ENCODE measurements around the gene TMCC3. TPM values are rescaled to one million over a fixed set of nuclear protein-coding genes. Genes with fewer than 3 reads are reported as not detected.

TMCC3 gene
- total and polyA plus RNA-seq, 9 of the 15 experiments (the other 6 are each of a cell fraction or from before 2014, with no cell fraction given), result not detected

- TF ChIP-seq RBM25 (IDR thresholded peaks at IDR 0.05; ENCODE audit: low read depth, low read length, severe bottlenecking) (no peak), FOXK1 (CRISPR knock-in tag; IDR thresholded peaks at IDR 0.05; ENCODE audit: borderline replicate concordance) (no peak), HMG20B (CRISPR knock-in tag; IDR thresholded peaks at IDR 0.05) (no peak), YY1 (IDR thresholded peaks at IDR 0.05; ENCODE audit: borderline replicate concordance in 1 of 3, control insufficient read depth in 1 of 3, extremely low read depth in 1 of 3, insufficient read depth in 3 of 3, insufficient read length in 1 of 3, insufficient replicate concordance in 2 of 3, low read depth in 1 of 3, low read length in 2 of 3) (no peak), BRCA1 (IDR thresholded peaks at IDR 0.05) (no peak), BRCA1 (CRISPR knock-in tag; IDR thresholded peaks at IDR 0.05) (no peak), CREB5 (CRISPR knock-in tag; IDR thresholded peaks at IDR 0.05) (no peak), KLF10 (CRISPR knock-in tag; IDR thresholded peaks at IDR 0.05) (no peak), POLR2AphosphoS5 (IDR thresholded peaks at IDR 0.05; ENCODE audit: control insufficient read depth, insufficient read depth, low read depth, low read length) (peak; percentile 57; the same call in 1 of the 2 replicates), ZNF124 (CRISPR knock-in tag; IDR thresholded peaks at IDR 0.05) (no peak), POLR2AphosphoS2 (IDR thresholded peaks at IDR 0.05; ENCODE audit: low read length) (no peak), MEF2D (tag; conservative IDR thresholded peaks at IDR 0.05; ENCODE audit: low read depth) (no peak), BCL6 (CRISPR knock-in tag; IDR thresholded peaks at IDR 0.05) (no peak), PHF20 (IDR thresholded peaks at IDR 0.05; ENCODE audit: partially characterized antibody) (no peak)
- TF ChIP-seq, protein P1, sequence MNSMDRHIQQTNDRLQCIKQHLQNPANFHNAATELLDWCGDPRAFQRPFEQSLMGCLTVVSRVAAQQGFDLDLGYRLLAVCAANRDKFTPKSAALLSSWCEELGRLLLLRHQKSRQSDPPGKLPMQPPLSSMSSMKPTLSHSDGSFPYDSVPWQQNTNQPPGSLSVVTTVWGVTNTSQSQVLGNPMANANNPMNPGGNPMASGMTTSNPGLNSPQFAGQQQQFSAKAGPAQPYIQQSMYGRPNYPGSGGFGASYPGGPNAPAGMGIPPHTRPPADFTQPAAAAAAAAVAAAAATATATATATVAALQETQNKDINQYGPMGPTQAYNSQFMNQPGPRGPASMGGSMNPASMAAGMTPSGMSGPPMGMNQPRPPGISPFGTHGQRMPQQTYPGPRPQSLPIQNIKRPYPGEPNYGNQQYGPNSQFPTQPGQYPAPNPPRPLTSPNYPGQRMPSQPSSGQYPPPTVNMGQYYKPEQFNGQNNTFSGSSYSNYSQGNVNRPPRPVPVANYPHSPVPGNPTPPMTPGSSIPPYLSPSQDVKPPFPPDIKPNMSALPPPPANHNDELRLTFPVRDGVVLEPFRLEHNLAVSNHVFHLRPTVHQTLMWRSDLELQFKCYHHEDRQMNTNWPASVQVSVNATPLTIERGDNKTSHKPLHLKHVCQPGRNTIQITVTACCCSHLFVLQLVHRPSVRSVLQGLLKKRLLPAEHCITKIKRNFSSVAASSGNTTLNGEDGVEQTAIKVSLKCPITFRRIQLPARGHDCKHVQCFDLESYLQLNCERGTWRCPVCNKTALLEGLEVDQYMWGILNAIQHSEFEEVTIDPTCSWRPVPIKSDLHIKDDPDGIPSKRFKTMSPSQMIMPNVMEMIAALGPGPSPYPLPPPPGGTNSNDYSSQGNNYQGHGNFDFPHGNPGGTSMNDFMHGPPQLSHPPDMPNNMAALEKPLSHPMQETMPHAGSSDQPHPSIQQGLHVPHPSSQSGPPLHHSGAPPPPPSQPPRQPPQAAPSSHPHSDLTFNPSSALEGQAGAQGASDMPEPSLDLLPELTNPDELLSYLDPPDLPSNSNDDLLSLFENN (IDR thresholded peaks at IDR 0.05; ENCODE audit: low read depth in 2 of 2, low read length in 2 of 2), result peak in 1 of 2 experiments; percentile 22; a peak in 1 of 4 replicates
- TF ChIP-seq, protein P2, sequence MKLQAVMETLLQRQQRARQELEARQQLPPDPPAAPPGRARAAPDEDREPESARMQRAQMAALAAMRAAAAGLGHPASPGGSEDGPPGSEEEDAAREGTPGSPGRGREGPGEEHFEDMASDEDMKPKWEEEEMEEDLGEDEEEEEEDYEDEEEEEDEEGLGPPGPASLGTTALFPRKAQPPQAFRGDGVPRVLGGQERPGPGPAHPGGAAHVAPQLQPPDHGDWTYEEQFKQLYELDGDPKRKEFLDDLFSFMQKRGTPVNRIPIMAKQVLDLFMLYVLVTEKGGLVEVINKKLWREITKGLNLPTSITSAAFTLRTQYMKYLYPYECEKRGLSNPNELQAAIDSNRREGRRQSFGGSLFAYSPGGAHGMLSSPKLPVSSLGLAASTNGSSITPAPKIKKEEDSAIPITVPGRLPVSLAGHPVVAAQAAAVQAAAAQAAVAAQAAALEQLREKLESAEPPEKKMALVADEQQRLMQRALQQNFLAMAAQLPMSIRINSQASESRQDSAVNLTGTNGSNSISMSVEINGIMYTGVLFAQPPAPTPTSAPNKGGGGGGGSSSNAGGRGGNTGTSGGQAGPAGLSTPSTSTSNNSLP (IDR thresholded peaks at IDR 0.05; ENCODE audit: borderline replicate concordance, low read depth, low read length), result no peak
- TF ChIP-seq, protein P3, sequence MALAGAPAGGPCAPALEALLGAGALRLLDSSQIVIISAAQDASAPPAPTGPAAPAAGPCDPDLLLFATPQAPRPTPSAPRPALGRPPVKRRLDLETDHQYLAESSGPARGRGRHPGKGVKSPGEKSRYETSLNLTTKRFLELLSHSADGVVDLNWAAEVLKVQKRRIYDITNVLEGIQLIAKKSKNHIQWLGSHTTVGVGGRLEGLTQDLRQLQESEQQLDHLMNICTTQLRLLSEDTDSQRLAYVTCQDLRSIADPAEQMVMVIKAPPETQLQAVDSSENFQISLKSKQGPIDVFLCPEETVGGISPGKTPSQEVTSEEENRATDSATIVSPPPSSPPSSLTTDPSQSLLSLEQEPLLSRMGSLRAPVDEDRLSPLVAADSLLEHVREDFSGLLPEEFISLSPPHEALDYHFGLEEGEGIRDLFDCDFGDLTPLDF (CRISPR knock-in tag; IDR thresholded peaks at IDR 0.05), result no peak
Measured at GRCh38 chr12:94616203-94616729, 34.1 kb downstream of the TMCC3 start (continued).

Data from K562 (cell line).